CD4-positive, alpha-beta T cell treated with Interleukin-10 for 1 hour (primary cell): ENCODE data around the gene PDE8A.
"Not testable (repeated sequence)": the region's sequence is repeated elsewhere in the genome, so short reads cannot be mapped to it uniquely, and the experiment has no call there.

ENCODE experiments used
- DNase-seq: peaks from one replicate; pipeline ENCODE4 v3.0.0-alpha.2; 2020

PDE8A gene

GRCh38 chr15:85011724-85012123 lies 30.1 kb downstream of the PDE8A start:
- DNase-seq, result not testable (repeated sequence)

- no peak for DNase-seq
Observed at GRCh38 chr15:85013785-85014184, 32.1 kb downstream of the PDE8A start.

GRCh38 chr15:85014932-85015331 lies 33.3 kb downstream of the PDE8A start:
- DNase-seq, result no peak

- DNase-seq, result no peak
Observed at GRCh38 chr15:85016275-85016674, 34.6 kb downstream of the PDE8A start.

GRCh38 chr15:85019815-85020590 lies 38.3 kb downstream of the PDE8A start:
- no peak for DNase-seq

GRCh38 chr15:85021409-85021808 lies 39.8 kb downstream of the PDE8A start:
- DNase-seq, result no peak

GRCh38 chr15:85022860-85023403 lies 41.3 kb downstream of the PDE8A start:
- no peak for DNase-seq

GRCh38 chr15:85024003-85024402 lies 42.3 kb downstream of the PDE8A start:
- DNase-seq, result no peak

- no peak for DNase-seq
Observed at GRCh38 chr15:85024509-85025336, 43.1 kb downstream of the PDE8A start.

GRCh38 chr15:85025516-85026251 lies 44.0 kb downstream of the PDE8A start:
- no peak for DNase-seq

GRCh38 chr15:85026304-85027032 lies 44.8 kb downstream of the PDE8A start:
- no peak for DNase-seq

GRCh38 chr15:85027033-85027380 lies 45.4 kb downstream of the PDE8A start:
- no peak for DNase-seq

GRCh38 chr15:85027421-85027820 lies 45.8 kb downstream of the PDE8A start:
- no peak for DNase-seq

- DNase-seq, result no peak
Observed at GRCh38 chr15:85028416-85028815, 46.8 kb downstream of the PDE8A start.

- DNase-seq, result no peak
Observed at GRCh38 chr15:85029221-85029620, 47.6 kb downstream of the PDE8A start.

- peak; percentile 23 for DNase-seq
Observed at GRCh38 chr15:85030301-85030929, 48.8 kb downstream of the PDE8A start.

GRCh38 chr15:85031086-85031943 lies 49.7 kb downstream of the PDE8A start:
- no peak for DNase-seq

- no peak for DNase-seq
Observed at GRCh38 chr15:85031944-85032558, 50.4 kb downstream of the PDE8A start.

GRCh38 chr15:85033148-85033547 lies 51.5 kb downstream of the PDE8A start:
- DNase-seq, result no peak

GRCh38 chr15:85034276-85034675 lies 52.6 kb downstream of the PDE8A start:
- no peak for DNase-seq

GRCh38 chr15:85035980-85036379 lies 54.3 kb downstream of the PDE8A start:
- no peak for DNase-seq
